Measurements from ENCODE around the gene FBXL17. TPM values are rescaled to one million over a fixed set of nuclear protein-coding genes. Genes with fewer than 3 reads are reported as not detected.

The FBXL17 gene
- total and polyA plus RNA-seq, 2 of the 4 experiments (the other 2 are of a cell fraction), result 3.9 to 8.1 TPM

DNA sequence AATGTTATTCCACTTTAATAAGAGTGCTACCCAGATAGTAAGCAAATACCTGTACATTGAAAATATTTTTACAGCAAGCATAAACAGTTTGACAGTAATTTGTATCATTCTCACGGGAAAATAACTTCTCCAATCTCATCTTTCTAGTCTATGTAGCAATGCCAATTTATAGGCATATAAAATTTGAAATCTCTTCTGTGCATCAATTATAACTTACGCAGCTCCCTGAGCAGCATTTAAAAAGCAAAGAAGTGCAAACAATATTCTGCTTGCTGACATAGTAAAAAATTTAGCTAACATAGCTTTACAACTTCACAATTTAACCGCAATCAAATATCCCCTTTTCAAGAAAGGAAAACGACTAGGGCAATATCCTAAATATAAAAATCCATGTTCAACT lies 257.3 kb downstream of the FBXL17 start:
- Histone ChIP-seq H3K4me1 (ENCODE audit: control insufficient read depth, insufficient read depth, low read length) (no peaks in the 10 kb centered on the region), H3K4me3 (ENCODE audit: insufficient read depth, low read depth, low read length) (no peak overlapping the region), H3K14ac (replicated peaks; ENCODE audit: low read depth, low read length) (no peak overlapping the region), H2AFZ (replicated peaks; ENCODE audit: low read length, poor library complexity) (no peak overlapping the region), H3K23ac (ENCODE audit: low read depth, low read length) (no peak overlapping the region), H4K8ac (ENCODE audit: low read depth in 2 of 2, low read length in 2 of 2) (no peak overlapping the region), H2BK20ac (ENCODE audit: low read depth, low read length) (no peak overlapping the region), H4K5ac (ENCODE audit: low read depth, low read length) (no peak overlapping the region), H3K56ac (ENCODE audit: extremely low read depth, insufficient read depth, low read length) (no peak overlapping the region), H3K9me1 (ENCODE audit: insufficient read depth, low read length) (0 out of 2 replicates have a peak, but pooled peaks cover 3% of the 10 kb centered on the region), H3K9ac (ENCODE audit: low read depth, low read length) (no peak overlapping the region), H4K91ac (ENCODE audit: insufficient read depth, low read depth, low read length) (no peak overlapping the region), H3K27ac (ENCODE audit: insufficient read depth, low read length) (no peak overlapping the region), H3K4ac (ENCODE audit: low read depth, low read length) (no peak overlapping the region), H2AK9ac (replicated peaks; ENCODE audit: low read depth, low read length, poor library complexity) (no peak overlapping the region), H3K79me1 (ENCODE audit: low read depth in 1 of 2, low read length in 2 of 2) (no peaks in the 10 kb centered on the region), H3K4me2 (ENCODE audit: low read depth, low read length) (no peak overlapping the region), H2AK5ac (ENCODE audit: low read depth, low read length) (no peak overlapping the region), H2BK120ac (ENCODE audit: low read depth, low read length) (no peak overlapping the region), H2BK15ac (ENCODE audit: low read depth, low read length) (no peak overlapping the region), H3K36me3 (ENCODE audit: control insufficient read depth, insufficient read depth, low read length) (no peaks in the 10 kb centered on the region), H2BK5ac (ENCODE audit: low read depth, low read length, poor library complexity, severe bottlenecking) (no peak overlapping the region), H3K18ac (ENCODE audit: low read depth, low read length) (no peak overlapping the region), H3K9me3 (ENCODE audit: control insufficient read depth, insufficient read depth, low read length) (no peaks in the 10 kb centered on the region), H3K27me3 (ENCODE audit: control insufficient read depth, insufficient read depth, low read length) (no peaks in the 10 kb centered on the region), H4K20me1 (ENCODE audit: insufficient read depth, low read length) (no peaks in the 10 kb centered on the region)
- no TSS peak for BruUV-seq (replicated peaks)
- ATAC-seq (ENCODE audit: low read depth) (no peak), DNase-seq (no peak)
- WGBS, 2 experiments (ENCODE audit: extremely low coverage in 2 of 2, insufficient read length in 1 of 2), result no CpG with 5 or more reads among the region's 4 CpGs
- ChIA-PET POLR2A (ENCODE audit: unreplicated experiment) (no interaction called here), CTCF (no interaction called here)
- in situ Hi-C loops (cut with MboI; ENCODE audit: low sequenced_read_pairs) (no loop called here), dilution Hi-C loops (cut with HindIII; ENCODE audit: low sequenced_read_pairs, unreplicated experiment) (no loop called here), intact Hi-C loops (cut with micrococcal nuclease) (no loop called here)
- TF ChIP-seq RAD21 (IDR thresholded peaks at IDR 0.05; ENCODE audit: low read length) (no peak), CHD1 (IDR thresholded peaks at IDR 0.05; ENCODE audit: low read depth, low read length) (no peak), NFE2L2 (IDR thresholded peaks at IDR 0.05; ENCODE audit: low read depth, low read length) (no peak), MAFK (IDR thresholded peaks at IDR 0.05; ENCODE audit: low read depth, low read length) (no peak), MAZ (IDR thresholded peaks at IDR 0.05; ENCODE audit: borderline replicate concordance, low read depth, low read length) (no peak), MXI1 (IDR thresholded peaks at IDR 0.05; ENCODE audit: borderline replicate concordance, low read depth, low read length) (no peak), BHLHE40 (IDR thresholded peaks at IDR 0.05; ENCODE audit: low read depth, low read length) (no peak), SMC3 (IDR thresholded peaks at IDR 0.05; ENCODE audit: low read depth, low read length) (no peak)
- TF ChIP-seq, protein P1, sequence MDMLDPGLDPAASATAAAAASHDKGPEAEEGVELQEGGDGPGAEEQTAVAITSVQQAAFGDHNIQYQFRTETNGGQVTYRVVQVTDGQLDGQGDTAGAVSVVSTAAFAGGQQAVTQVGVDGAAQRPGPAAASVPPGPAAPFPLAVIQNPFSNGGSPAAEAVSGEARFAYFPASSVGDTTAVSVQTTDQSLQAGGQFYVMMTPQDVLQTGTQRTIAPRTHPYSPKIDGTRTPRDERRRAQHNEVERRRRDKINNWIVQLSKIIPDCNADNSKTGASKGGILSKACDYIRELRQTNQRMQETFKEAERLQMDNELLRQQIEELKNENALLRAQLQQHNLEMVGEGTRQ (IDR thresholded peaks at IDR 0.05; ENCODE audit: low read depth, low read length), result no peak

Measured in IMR-90 (cell line).